ENCODE measurements around the gene EHD1. TPM values are rescaled to one million over a fixed set of nuclear protein-coding genes. Genes with fewer than 3 reads are reported as not detected.

EHD1 gene
- total RNA-seq, 1 donor from 2014 or later = 57.2 TPM

- H3K36me3 Mint-ChIP-seq (ENCODE audit: insufficient read depth) = peaks cover 7% of the 10 kb centered on the region
- no peak overlapping the region for H3K4me3 Mint-ChIP-seq (ENCODE audit: low read depth)
- H3K4me1 Mint-ChIP-seq (ENCODE audit: low read depth) = peaks cover 1% of the 10 kb centered on the region
- H3K27me3 Mint-ChIP-seq = no peaks in the 10 kb centered on the region
- DNase-seq (ENCODE audit: low spot score, unreplicated experiment) = no peak
- no peak for TF ChIP-seq CTCF (IDR thresholded peaks at IDR 0.05; ENCODE audit: unreplicated experiment)
- H3K9me3 Mint-ChIP-seq (ENCODE audit: low read depth) = no peaks in the 10 kb centered on the region
- no peak overlapping the region for H3K27ac Mint-ChIP-seq
These were observed 18.6 kb downstream of the EHD1 start for GRCh38 chr11:64859542-64860414.

GRCh38 chr11:64858467-64859263 is 19.8 kb downstream of the EHD1 start:
- H3K36me3 Mint-ChIP-seq (ENCODE audit: insufficient read depth) = peaks cover 9% of the 10 kb centered on the region
- no peak overlapping the region for H3K27ac Mint-ChIP-seq
- no peaks in the 10 kb centered on the region for H3K4me1 Mint-ChIP-seq (ENCODE audit: low read depth)
- no peak for TF ChIP-seq CTCF (IDR thresholded peaks at IDR 0.05; ENCODE audit: unreplicated experiment)
- H3K4me3 Mint-ChIP-seq (ENCODE audit: low read depth) = no peak overlapping the region
- no peak for DNase-seq (ENCODE audit: low spot score, unreplicated experiment)
- H3K27me3 Mint-ChIP-seq = no peaks in the 10 kb centered on the region
- no peaks in the 10 kb centered on the region for H3K9me3 Mint-ChIP-seq (ENCODE audit: low read depth)

- TF ChIP-seq CTCF (IDR thresholded peaks at IDR 0.05; ENCODE audit: unreplicated experiment) = no peak
- Mint-ChIP-seq H3K27me3 (no peaks in the 10 kb centered on the region), H3K4me3 (ENCODE audit: low read depth) (no peak overlapping the region), H3K27ac (no peak overlapping the region), H3K4me1 (ENCODE audit: low read depth) (no peaks in the 10 kb centered on the region), H3K9me3 (ENCODE audit: low read depth) (no peaks in the 10 kb centered on the region), H3K36me3 (ENCODE audit: insufficient read depth) (peaks cover 9% of the 10 kb centered on the region)
- DNase-seq (ENCODE audit: low spot score, unreplicated experiment) = no peak
These were observed 20.9 kb downstream of the EHD1 start for GRCh38 chr11:64857485-64857884.

- Mint-ChIP-seq H3K27ac (no peak overlapping the region), H3K4me1 (ENCODE audit: low read depth) (no peaks in the 10 kb centered on the region), H3K36me3 (ENCODE audit: insufficient read depth) (peaks cover 8% of the 10 kb centered on the region), H3K9me3 (ENCODE audit: low read depth) (no peaks in the 10 kb centered on the region), H3K4me3 (ENCODE audit: low read depth) (no peak overlapping the region), H3K27me3 (no peaks in the 10 kb centered on the region)
- TF ChIP-seq CTCF (IDR thresholded peaks at IDR 0.05; ENCODE audit: unreplicated experiment) = no peak
- no peak for DNase-seq (ENCODE audit: low spot score, unreplicated experiment)
These were observed 21.8 kb downstream of the EHD1 start for GRCh38 chr11:64856382-64857227.
